Spleen (tissue), 7 donors: ENCODE data around the gene ANKRD13A.

Source experiments
- CTCF ChIP-seq, 11 experiments: fragments of 200-600 bp in 7 of 11; fragments of 450-650 bp in 4 of 11; sonication (generic) in 4 of 11; IDR thresholded peaks in 8 of 11; conservative IDR thresholded peaks in 3 of 11; 1 replicate in 7 of 11; 2 replicates in 4 of 11; pipeline versions ENCODE4 v1.4.0 to v1.8.0; 2016 to 2021; ENCODE audit warnings: antibody characterized with exemption in 11 of 11, inconsistent platforms in 4 of 11, mild to moderate bottlenecking in 1 of 11
- POLR2A ChIP-seq, 3 donors: fragments of 450-650 bp; IDR thresholded peaks; one replicate each; pipeline ENCODE4 v1.5.1; 2017; ENCODE audit warnings: antibody characterized with exemption in 3 of 3, mild to moderate bottlenecking in 1 of 3
- donor health status: DM: no; HTN: no; CAD: no; lungs with moderate emphysema.
- donor health status: DM: no; HTN: no; CAD: no.
- donor health status: DM: no; HTN: no; CAD: no.

- no peak for TF ChIP-seq CTCF (IDR thresholded peaks at IDR 0.05 in 8 of 11, conservative IDR thresholded peaks at IDR 0.05 in 3 of 11)
- TF ChIP-seq POLR2A (IDR thresholded peaks at IDR 0.05) = no peak
Observed at GRCh38 chr12:109963330-109963729, 35.9 kb upstream of the ANKRD13A start.
